IPS-NIHi7 (cell line): ENCODE data around the gene CCDC88B.
"Not testable (repeated sequence)": the region's sequence is repeated elsewhere in the genome, so short reads cannot be mapped to it uniquely, and the experiment has no call there.

Experiments used
- DNase-seq: peaks from one replicate; pipeline ENCODE4 v3.0.0; 2012; ENCODE audit warnings: mixed read lengths; ENCODE audit errors: extremely low spot score

Gene CCDC88B

GRCh38 chr11:64323373-64323772 is 16.6 kb upstream of the CCDC88B start:
- DNase-seq, result no peak

- not testable (repeated sequence) for DNase-seq
Measured at GRCh38 chr11:64323984-64324383, 16.0 kb upstream of the CCDC88B start.

GRCh38 chr11:64324692-64325469 is 15.1 kb upstream of the CCDC88B start:
- no peak for DNase-seq

GRCh38 chr11:64327375-64327774 is 12.6 kb upstream of the CCDC88B start:
- DNase-seq, result no peak

GRCh38 chr11:64327993-64328392 is 12.0 kb upstream of the CCDC88B start:
- DNase-seq, result no peak

GRCh38 chr11:64330888-64331287 is 9.1 kb upstream of the CCDC88B start:
- DNase-seq, result no peak

GRCh38 chr11:64331569-64332371 is 8.2 kb upstream of the CCDC88B start:
- DNase-seq, result peak; percentile 66

- no peak for DNase-seq
Measured at GRCh38 chr11:64333556-64333955, 6.4 kb upstream of the CCDC88B start.

- DNase-seq, result peak; percentile 73
Measured at GRCh38 chr11:64334764-64335735, 5.0 kb upstream of the CCDC88B start.

- DNase-seq, result no peak
Measured at GRCh38 chr11:64337538-64338249, 2.3 kb upstream of the CCDC88B start.

- DNase-seq, result no peak
Measured at GRCh38 chr11:64338716-64339115, 1.3 kb upstream of the CCDC88B start.

- DNase-seq, result no peak
Measured at GRCh38 chr11:64339286-64339685, 718 bp upstream of the CCDC88B start.

GRCh38 chr11:64340671-64341335 is 799 bp downstream of the CCDC88B start:
- DNase-seq, result peak; percentile 87

- DNase-seq, result no peak
Measured at GRCh38 chr11:64341429-64341828, 1.4 kb downstream of the CCDC88B start.

- peak; percentile 93 for DNase-seq
Measured at GRCh38 chr11:64341851-64342791, 2.1 kb downstream of the CCDC88B start.

- DNase-seq, result peak; percentile 73
Measured at GRCh38 chr11:64342869-64343745, 3.1 kb downstream of the CCDC88B start.

GRCh38 chr11:64343767-64344559 is 4.0 kb downstream of the CCDC88B start:
- DNase-seq, result peak; percentile 56

GRCh38 chr11:64344787-64345186 is 4.8 kb downstream of the CCDC88B start:
- no peak for DNase-seq
